OCI-LY1 (cell line): ENCODE measurements around the gene SLC7A8.

ENCODE experiments used
- H2AFZ ChIP-seq: fragments of 200-600 bp; sonication (generic), shearing (Covaris generic); 2 replicates; pipeline ENCODE4 v1.6.0; 2014; ENCODE audit warnings: antibody characterized with exemption, mild to moderate bottlenecking, low read length
- H3F3A ChIP-seq: fragments of 200-600 bp; sonication (generic), shearing (Covaris generic); 2 replicates; pipeline ENCODE4 v1.6.0; 2014; ENCODE audit warnings: mild to moderate bottlenecking, antibody characterized with exemption, low read length, moderate library complexity; ENCODE audit not compliant: insufficient read depth
- H3K27ac ChIP-seq: fragments of 200-600 bp; sonication (generic); 2 replicates; pipeline ENCODE4 v1.5.1; 2014; ENCODE audit warnings: low read length, mixed run types, mild to moderate bottlenecking, low read depth; ENCODE audit not compliant: poor library complexity, severe bottlenecking
- H3K27me3 ChIP-seq: fragments of 200-600 bp; sonication (generic); 2 replicates; pipeline ENCODE4 v1.6.0; 2014; ENCODE audit warnings: antibody characterized with exemption, mild to moderate bottlenecking, low read length, moderate library complexity; ENCODE audit not compliant: insufficient read depth
- H3K36me3 ChIP-seq: fragments of 200-600 bp; sonication (generic); 2 replicates; pipeline ENCODE4 v1.6.1; 2014; ENCODE audit warnings: mild to moderate bottlenecking, antibody characterized with exemption, low read length, moderate library complexity, mixed read lengths; ENCODE audit not compliant: insufficient read depth
- H3K4me1 ChIP-seq: fragments of 200-600 bp; sonication (generic); 2 replicates; pipeline ENCODE4 v1.5.1; 2014; ENCODE audit warnings: mild to moderate bottlenecking, low read length, moderate library complexity; ENCODE audit not compliant: insufficient read depth, severe bottlenecking
- H3K4me2 ChIP-seq: fragments of 200-600 bp; sonication (generic), shearing (Covaris generic); 2 replicates; pipeline ENCODE4 v1.6.1; 2014; ENCODE audit warnings: low read length
- H3K4me3 ChIP-seq: fragments of 200-600 bp; sonication (generic); 2 replicates; pipeline ENCODE4 v1.5.1; 2014; ENCODE audit warnings: low read length, low read depth, mild to moderate bottlenecking, mixed read lengths; ENCODE audit not compliant: poor library complexity, severe bottlenecking
- H3K79me2 ChIP-seq: fragments of 200-600 bp; shearing (Covaris generic); 2 replicates; pipeline ENCODE4 v1.6.1; 2016; ENCODE audit warnings: mixed run types, low read length, mixed read lengths; ENCODE audit not compliant: insufficient read depth
- H3K9ac ChIP-seq: fragments of 200-600 bp; sonication (generic), shearing (Covaris generic); 2 replicates; pipeline ENCODE4 v1.6.1; 2014; ENCODE audit warnings: mild to moderate bottlenecking, low read length, mixed read lengths
- H3K9me2 ChIP-seq: fragments of 200-600 bp; sonication (generic), shearing (Covaris generic); 2 replicates; pipeline ENCODE4 v1.6.1; 2014; ENCODE audit warnings: low read depth, mild to moderate bottlenecking, low read length, mixed read lengths
- H3K9me3 ChIP-seq: fragments of 200-600 bp; shearing (Covaris generic); 2 replicates; pipeline ENCODE4 v1.6.1; 2014; ENCODE audit warnings: low read length, mixed read lengths
- H4K20me1 ChIP-seq: fragments of 200-600 bp; sonication (generic), shearing (Covaris generic); 2 replicates; pipeline ENCODE4 v1.6.0; 2016; ENCODE audit warnings: mild to moderate bottlenecking, low read length; ENCODE audit not compliant: insufficient read depth
- CTCF ChIP-seq: fragments of 200-600 bp; sonication (generic), shearing (Covaris generic); IDR thresholded peaks from 2 replicates; pipeline ENCODE4 v1.5.1; 2017; ENCODE audit warnings: mild to moderate bottlenecking, antibody characterized with exemption, low read length, moderate library complexity, mixed read lengths
- EZH2 ChIP-seq: fragments of 200-600 bp; sonication (generic), shearing (Covaris generic); IDR thresholded peaks from 2 replicates; pipeline ENCODE4 v1.8.0; 2017; ENCODE audit warnings: borderline replicate concordance, mixed run types, mild to moderate bottlenecking, antibody characterized with exemption, low read length, moderate library complexity, mixed read lengths

The SLC7A8 gene

GRCh38 chr14:23173796-23174195 is 9.7 kb downstream of the SLC7A8 start:
- no peaks in the 10 kb centered on the region for H3F3A ChIP-seq
- no peaks in the 10 kb centered on the region for H3K79me2 ChIP-seq
- TF ChIP-seq CTCF (no peak), EZH2 (no peak)
- H3K9me3 ChIP-seq: no peaks in the 10 kb centered on the region
- no peak overlapping the region for H2AFZ ChIP-seq
- H3K36me3 ChIP-seq: no peaks in the 10 kb centered on the region
- no peak overlapping the region for H3K4me2 ChIP-seq
- H3K9me2 ChIP-seq: no peaks in the 10 kb centered on the region
- H3K27me3 ChIP-seq: no peaks in the 10 kb centered on the region; the same call in none of the 2 replicates
- H3K4me1 ChIP-seq: no peaks in the 10 kb centered on the region
- no peak overlapping the region for H3K4me3 ChIP-seq
- no peaks in the 10 kb centered on the region for H4K20me1 ChIP-seq
- no peak overlapping the region for H3K27ac ChIP-seq
- H3K9ac ChIP-seq: no peak overlapping the region

- H3K79me2 ChIP-seq: no peaks in the 10 kb centered on the region
These were observed 10.4 kb downstream of the SLC7A8 start for GRCh38 chr14:23173031-23173430.

DNA sequence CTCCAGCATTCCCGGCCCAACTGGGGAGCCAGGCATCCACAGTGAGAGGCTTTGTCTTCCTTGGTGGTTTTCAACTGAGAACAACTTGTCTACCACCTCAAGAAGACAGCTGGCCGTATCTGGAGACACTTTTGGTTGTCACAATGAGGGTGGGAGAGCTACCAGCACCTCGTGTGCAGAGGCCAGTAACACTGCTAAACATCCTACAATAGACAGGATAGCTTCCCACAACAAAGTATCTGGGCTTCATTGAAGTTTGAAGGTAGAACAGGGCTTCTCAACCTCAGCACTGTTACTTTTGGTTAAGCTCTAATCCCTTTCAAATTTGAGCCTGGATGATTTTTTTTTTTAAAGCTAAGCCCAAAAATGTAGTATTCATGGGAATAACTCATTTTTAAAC is 10.9 kb downstream of the SLC7A8 start:
- Histone ChIP-seq H2AFZ (no peak overlapping the region), H3K79me2 (no peaks in the 10 kb centered on the region), H3K9me3 (no peaks in the 10 kb centered on the region), H3K4me1 (no peaks in the 10 kb centered on the region), H4K20me1 (no peaks in the 10 kb centered on the region), H3K9ac (no peak overlapping the region), H3K4me2 (no peak overlapping the region), H3F3A (no peaks in the 10 kb centered on the region), H3K4me3 (no peak overlapping the region), H3K9me2 (no peaks in the 10 kb centered on the region), H3K27ac (no peak overlapping the region), H3K36me3 (no peaks in the 10 kb centered on the region), H3K27me3 (no peaks in the 10 kb centered on the region; the same call in none of the 2 replicates)
- TF ChIP-seq EZH2 (no peak), CTCF (no peak)

More at GRCh38 chr14:23173031-23173430, 10.4 kb downstream of the SLC7A8 start:
- no peak for TF ChIP-seq CTCF
- TF ChIP-seq EZH2: no peak
- no peaks in the 10 kb centered on the region for H3K9me2 ChIP-seq
- H3K4me1 ChIP-seq: no peaks in the 10 kb centered on the region
- H2AFZ ChIP-seq: no peak overlapping the region
- H3F3A ChIP-seq: no peaks in the 10 kb centered on the region
- no peak overlapping the region for H3K4me2 ChIP-seq
- no peak overlapping the region for H3K9ac ChIP-seq
- H3K36me3 ChIP-seq: no peaks in the 10 kb centered on the region
- H3K9me3 ChIP-seq: no peaks in the 10 kb centered on the region
- H3K27ac ChIP-seq: no peak overlapping the region
- no peaks in the 10 kb centered on the region; the same call in none of the 2 replicates for H3K27me3 ChIP-seq
- no peaks in the 10 kb centered on the region for H4K20me1 ChIP-seq
- H3K4me3 ChIP-seq: no peak overlapping the region
